HepG2 (cell line): Measurements from ENCODE around the gene COQ7. TPM values are rescaled to one million over a fixed set of nuclear protein-coding genes. Genes with fewer than 3 reads are reported as not detected.

Source experiments
- CHCHD3 ChIP-seq: sonication (generic); formaldehyde crosslinking; IDR thresholded peaks from 2 replicates; pipeline ENCODE4 v1.8.0; 2022; ENCODE audit warnings: mild to moderate bottlenecking, missing genetic modification reagents, moderate library complexity
- IKZF5 ChIP-seq: IDR thresholded peaks from 2 replicates; pipeline ENCODE4 v1.6.1; 2018; ENCODE audit warnings: missing genetic modification reagents, mild to moderate bottlenecking, missing compliant biosample characterization
- JDP2 ChIP-seq: sonication (generic); formaldehyde crosslinking; IDR thresholded peaks from 2 replicates; pipeline ENCODE4 v1.8.1; 2022; ENCODE audit warnings: missing genetic modification reagents, borderline replicate concordance
- MXD4 ChIP-seq: IDR thresholded peaks from 2 replicates; pipeline ENCODE4 v1.6.1; 2016; ENCODE audit warnings: mild to moderate bottlenecking, missing biosample characterization, missing genetic modification reagents
- NFRKB ChIP-seq: fragments of 450-650 bp; IDR thresholded peaks from 2 replicates; pipeline ENCODE4 v1.6.1; 2017
- POLR2AphosphoS5 ChIP-seq: IDR thresholded peaks from 2 replicates; pipeline ENCODE4 v1.6.1; 2012; ENCODE audit warnings: low read depth, low read length
- RBM39 ChIP-seq: fragments of 200-400 bp; formaldehyde crosslinking; IDR thresholded peaks from one replicate; pipeline ENCODE4 v1.6.1; 2018; ENCODE audit warnings: antibody characterized with exemption, mild to moderate bottlenecking, low read depth, low read length; ENCODE audit not compliant: poor library complexity, severe bottlenecking
- SP5 ChIP-seq: IDR thresholded peaks from 2 replicates; pipeline ENCODE4 v1.6.1; 2016; ENCODE audit warnings: low read depth, borderline replicate concordance
- THAP11 ChIP-seq: IDR thresholded peaks from 2 replicates; pipeline ENCODE4 v1.6.1; 2016; ENCODE audit warnings: missing biosample characterization, missing genetic modification reagents
- TOE1 ChIP-seq: sonication (generic); formaldehyde crosslinking; IDR thresholded peaks from 2 replicates; pipeline ENCODE4 v1.4.0; 2020; ENCODE audit warnings: mild to moderate bottlenecking, missing genetic modification reagents
- ZBTB20 ChIP-seq: sonication (generic); formaldehyde crosslinking; IDR thresholded peaks from 2 replicates; pipeline ENCODE4 v1.8.1; 2023; ENCODE audit warnings: missing genetic modification reagents, low read depth, mild to moderate bottlenecking, borderline replicate concordance
- ZFP82 ChIP-seq: sonication (generic); formaldehyde crosslinking; IDR thresholded peaks from 2 replicates; pipeline ENCODE4 v1.5.1; 2020; ENCODE audit warnings: mild to moderate bottlenecking, missing genetic modification reagents, borderline replicate concordance
- ZMYM3 ChIP-seq: sonication (generic); formaldehyde crosslinking; IDR thresholded peaks from 2 replicates; pipeline ENCODE4 v1.5.1; 2020; ENCODE audit warnings: mild to moderate bottlenecking, missing genetic modification reagents
- ZNF33B ChIP-seq: sonication (generic); formaldehyde crosslinking; IDR thresholded peaks from 2 replicates; pipeline ENCODE4 v1.5.1; 2020; ENCODE audit warnings: mild to moderate bottlenecking, missing genetic modification reagents
- ZNF549 ChIP-seq: sonication (generic); formaldehyde crosslinking; IDR thresholded peaks from 2 replicates; pipeline ENCODE4 v1.5.0; 2020; ENCODE audit warnings: missing genetic modification reagents
- ZNF563 ChIP-seq: sonication (generic); formaldehyde crosslinking; IDR thresholded peaks from 2 replicates; pipeline ENCODE4 v1.8.0; 2022; ENCODE audit warnings: mild to moderate bottlenecking, moderate library complexity, missing genetic modification reagents
- ZNF775 ChIP-seq: sonication (generic); formaldehyde crosslinking; IDR thresholded peaks from 2 replicates; pipeline ENCODE4 v1.4.0; 2020; ENCODE audit warnings: missing genetic modification reagents, mild to moderate bottlenecking, moderate library complexity, borderline replicate concordance
- polyA plus RNA-seq, 8 experiments: library from polyadenylated mRNA; depleted of rRNA in 3 of 8; stranded (reverse) in 7 of 8; unstranded in 1 of 8; fragments of >200 nt; fragmentation: Illumina TruSeq in 4 of 8; extraction: Trizol in 4 of 8; gene quantifications; 2 replicates each; pipeline versions ENCODE4 v1.2.1 to v1.2.3, GENCODE V29; 2011 to 2016; ENCODE audit warnings: low read depth in 4 of 8, missing spikeins in 1 of 8, mixed read lengths in 1 of 8; ENCODE audit not compliant: insufficient read depth in 1 of 8
- total RNA-seq, 5 experiments: library from RNA; depleted of rRNA; stranded (reverse); fragments of >200 nt; fragmentation: Illumina TruSeq; extraction: Trizol; gene quantifications; 2 replicates each; pipeline ENCODE4 v1.2.3, GENCODE V29; 2016; ENCODE audit warnings: low read depth in 1 of 5
- TF ChIP-seq, protein P1 (sequence below): sonication (generic); formaldehyde crosslinking; conservative IDR thresholded peaks from 2 replicates; pipeline ENCODE4 v1.8.0; 2022; ENCODE audit warnings: low read depth, missing genetic modification reagents
- TF ChIP-seq, protein P2 (sequence below): sonication (generic); formaldehyde crosslinking; IDR thresholded peaks from 2 replicates; pipeline ENCODE4 v1.5.0; 2020; ENCODE audit warnings: mild to moderate bottlenecking, missing genetic modification reagents, moderate library complexity
- TF ChIP-seq, protein P3 (sequence below): sonication (generic); formaldehyde crosslinking; IDR thresholded peaks from 2 replicates; pipeline ENCODE4 v1.4.0; 2020; ENCODE audit warnings: mild to moderate bottlenecking, missing genetic modification reagents
- TF ChIP-seq, protein P4 (sequence below): sonication (generic); formaldehyde crosslinking; IDR thresholded peaks from 2 replicates; pipeline ENCODE4 v1.5.0; 2020; ENCODE audit warnings: missing genetic modification reagents, mild to moderate bottlenecking, borderline replicate concordance
- TF ChIP-seq, protein P5 (sequence below): sonication (generic); formaldehyde crosslinking; IDR thresholded peaks from 2 replicates; pipeline ENCODE4 v1.5.0; 2020; ENCODE audit warnings: missing genetic modification reagents

Gene COQ7
- total and polyA plus RNA-seq, 2 of the 13 experiments (the other 11 are each of a cell fraction or from before 2014, with no cell fraction given) = 20.1 to 45.7 TPM

- TF ChIP-seq, protein P1, sequence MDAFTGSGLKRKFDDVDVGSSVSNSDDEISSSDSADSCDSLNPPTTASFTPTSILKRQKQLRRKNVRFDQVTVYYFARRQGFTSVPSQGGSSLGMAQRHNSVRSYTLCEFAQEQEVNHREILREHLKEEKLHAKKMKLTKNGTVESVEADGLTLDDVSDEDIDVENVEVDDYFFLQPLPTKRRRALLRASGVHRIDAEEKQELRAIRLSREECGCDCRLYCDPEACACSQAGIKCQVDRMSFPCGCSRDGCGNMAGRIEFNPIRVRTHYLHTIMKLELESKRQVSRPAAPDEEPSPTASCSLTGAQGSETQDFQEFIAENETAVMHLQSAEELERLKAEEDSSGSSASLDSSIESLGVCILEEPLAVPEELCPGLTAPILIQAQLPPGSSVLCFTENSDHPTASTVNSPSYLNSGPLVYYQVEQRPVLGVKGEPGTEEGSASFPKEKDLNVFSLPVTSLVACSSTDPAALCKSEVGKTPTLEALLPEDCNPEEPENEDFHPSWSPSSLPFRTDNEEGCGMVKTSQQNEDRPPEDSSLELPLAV (CRISPR knock-in tag) = no peak
- TF ChIP-seq NFRKB (no peak), CHCHD3 (no peak), TOE1 (CRISPR knock-in tag) (no peak), ZFP82 (peak; percentile 98), JDP2 (CRISPR knock-in tag) (no peak), MXD4 (CRISPR knock-in tag) (peak; percentile 86), ZNF775 (CRISPR knock-in tag) (0 out of 2 replicates have a peak, but pooled peaks have one; percentile 61), POLR2AphosphoS5 (peak; percentile 60; the same call in 1 of the 2 replicates), RBM39 (peak; percentile 93), ZBTB20 (CRISPR knock-in tag) (peak; percentile 93), THAP11 (CRISPR knock-in tag) (peak; percentile 70; the same call in 1 of the 2 replicates), ZMYM3 (peak; percentile 33; the same call in 1 of the 2 replicates), IKZF5 (CRISPR knock-in tag) (peak; percentile 97), ZNF33B (CRISPR knock-in tag) (no peak; the same call in 1 of the 2 replicates), ZNF549 (no peak), ZNF563 (CRISPR knock-in tag) (peak; percentile 91), SP5 (CRISPR knock-in tag) (no peak)
- TF ChIP-seq, protein P2, sequence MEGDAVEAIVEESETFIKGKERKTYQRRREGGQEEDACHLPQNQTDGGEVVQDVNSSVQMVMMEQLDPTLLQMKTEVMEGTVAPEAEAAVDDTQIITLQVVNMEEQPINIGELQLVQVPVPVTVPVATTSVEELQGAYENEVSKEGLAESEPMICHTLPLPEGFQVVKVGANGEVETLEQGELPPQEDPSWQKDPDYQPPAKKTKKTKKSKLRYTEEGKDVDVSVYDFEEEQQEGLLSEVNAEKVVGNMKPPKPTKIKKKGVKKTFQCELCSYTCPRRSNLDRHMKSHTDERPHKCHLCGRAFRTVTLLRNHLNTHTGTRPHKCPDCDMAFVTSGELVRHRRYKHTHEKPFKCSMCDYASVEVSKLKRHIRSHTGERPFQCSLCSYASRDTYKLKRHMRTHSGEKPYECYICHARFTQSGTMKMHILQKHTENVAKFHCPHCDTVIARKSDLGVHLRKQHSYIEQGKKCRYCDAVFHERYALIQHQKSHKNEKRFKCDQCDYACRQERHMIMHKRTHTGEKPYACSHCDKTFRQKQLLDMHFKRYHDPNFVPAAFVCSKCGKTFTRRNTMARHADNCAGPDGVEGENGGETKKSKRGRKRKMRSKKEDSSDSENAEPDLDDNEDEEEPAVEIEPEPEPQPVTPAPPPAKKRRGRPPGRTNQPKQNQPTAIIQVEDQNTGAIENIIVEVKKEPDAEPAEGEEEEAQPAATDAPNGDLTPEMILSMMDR (CRISPR knock-in tag) = peak; percentile 100
- TF ChIP-seq, protein P3, sequence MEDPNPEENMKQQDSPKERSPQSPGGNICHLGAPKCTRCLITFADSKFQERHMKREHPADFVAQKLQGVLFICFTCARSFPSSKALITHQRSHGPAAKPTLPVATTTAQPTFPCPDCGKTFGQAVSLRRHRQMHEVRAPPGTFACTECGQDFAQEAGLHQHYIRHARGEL = peak; percentile 89; the same call in 1 of the 2 replicates
- TF ChIP-seq, protein P4, sequence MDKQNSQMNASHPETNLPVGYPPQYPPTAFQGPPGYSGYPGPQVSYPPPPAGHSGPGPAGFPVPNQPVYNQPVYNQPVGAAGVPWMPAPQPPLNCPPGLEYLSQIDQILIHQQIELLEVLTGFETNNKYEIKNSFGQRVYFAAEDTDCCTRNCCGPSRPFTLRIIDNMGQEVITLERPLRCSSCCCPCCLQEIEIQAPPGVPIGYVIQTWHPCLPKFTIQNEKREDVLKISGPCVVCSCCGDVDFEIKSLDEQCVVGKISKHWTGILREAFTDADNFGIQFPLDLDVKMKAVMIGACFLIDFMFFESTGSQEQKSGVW = no peak
- TF ChIP-seq, protein P5, sequence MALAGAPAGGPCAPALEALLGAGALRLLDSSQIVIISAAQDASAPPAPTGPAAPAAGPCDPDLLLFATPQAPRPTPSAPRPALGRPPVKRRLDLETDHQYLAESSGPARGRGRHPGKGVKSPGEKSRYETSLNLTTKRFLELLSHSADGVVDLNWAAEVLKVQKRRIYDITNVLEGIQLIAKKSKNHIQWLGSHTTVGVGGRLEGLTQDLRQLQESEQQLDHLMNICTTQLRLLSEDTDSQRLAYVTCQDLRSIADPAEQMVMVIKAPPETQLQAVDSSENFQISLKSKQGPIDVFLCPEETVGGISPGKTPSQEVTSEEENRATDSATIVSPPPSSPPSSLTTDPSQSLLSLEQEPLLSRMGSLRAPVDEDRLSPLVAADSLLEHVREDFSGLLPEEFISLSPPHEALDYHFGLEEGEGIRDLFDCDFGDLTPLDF (CRISPR knock-in tag) = peak; percentile 88
Observed at GRCh38 chr16:19086322-19087199, 19.1 kb downstream of the COQ7 start (continued).
